GM23338 (cell line): ENCODE measurements around the gene CES3.

Source experiments
- CREB1 ChIP-seq: fragments of 250-450 bp; sonication (Bioruptor Pico); IDR thresholded peaks from 2 replicates; pipeline ENCODE4 v1.5.0; 2020; ENCODE audit warnings: low read depth, mild to moderate bottlenecking, moderate library complexity
- EZH2 ChIP-seq: fragments of 200-600 bp; sonication (generic); IDR thresholded peaks from one replicate; pipeline ENCODE4 v1.8.0; 2017; ENCODE audit warnings: antibody characterized with exemption, mild to moderate bottlenecking, low read depth; ENCODE audit not compliant: unreplicated experiment
- EZH2phosphoT487 ChIP-seq: fragments of 200-600 bp; sonication (generic); IDR thresholded peaks from one replicate; pipeline ENCODE4 v1.8.1; 2018; ENCODE audit warnings: antibody characterized with exemption; ENCODE audit not compliant: unreplicated experiment
- POLR2AphosphoS5 ChIP-seq: IDR thresholded peaks from 2 replicates; pipeline ENCODE4 v1.6.1; 2016; ENCODE audit warnings: antibody characterized with exemption, low read depth
- REST ChIP-seq: IDR thresholded peaks from one replicate; pipeline ENCODE4 v1.6.1; 2018; ENCODE audit warnings: antibody characterized with exemption; ENCODE audit not compliant: unreplicated experiment
- ZNF114 ChIP-seq: fragments of 250-450 bp; sonication (Bioruptor Pico); IDR thresholded peaks from 2 replicates; pipeline ENCODE4 v1.5.0; 2020; ENCODE audit warnings: mild to moderate bottlenecking, moderate library complexity
- TF ChIP-seq, protein P1 (sequence below), 2 experiments: fragments of 200-600 bp in 1 of 2; sonication (generic) in 1 of 2; conservative IDR thresholded peaks; 2 replicates each; pipeline versions ENCODE4 v1.5.1 to v1.6.1; 2016 to 2017; ENCODE audit warnings: antibody characterized with exemption in 2 of 2, low read depth in 2 of 2, mild to moderate bottlenecking in 2 of 2, moderate library complexity in 1 of 2
- TF ChIP-seq, protein P2 (sequence below): IDR thresholded peaks from 2 replicates; pipeline ENCODE4 v1.6.1; 2016; ENCODE audit warnings: antibody characterized with exemption

GRCh38 chr16:67017810-67018488 is 56.9 kb downstream of the CES3 start:
- TF ChIP-seq, protein P1, sequence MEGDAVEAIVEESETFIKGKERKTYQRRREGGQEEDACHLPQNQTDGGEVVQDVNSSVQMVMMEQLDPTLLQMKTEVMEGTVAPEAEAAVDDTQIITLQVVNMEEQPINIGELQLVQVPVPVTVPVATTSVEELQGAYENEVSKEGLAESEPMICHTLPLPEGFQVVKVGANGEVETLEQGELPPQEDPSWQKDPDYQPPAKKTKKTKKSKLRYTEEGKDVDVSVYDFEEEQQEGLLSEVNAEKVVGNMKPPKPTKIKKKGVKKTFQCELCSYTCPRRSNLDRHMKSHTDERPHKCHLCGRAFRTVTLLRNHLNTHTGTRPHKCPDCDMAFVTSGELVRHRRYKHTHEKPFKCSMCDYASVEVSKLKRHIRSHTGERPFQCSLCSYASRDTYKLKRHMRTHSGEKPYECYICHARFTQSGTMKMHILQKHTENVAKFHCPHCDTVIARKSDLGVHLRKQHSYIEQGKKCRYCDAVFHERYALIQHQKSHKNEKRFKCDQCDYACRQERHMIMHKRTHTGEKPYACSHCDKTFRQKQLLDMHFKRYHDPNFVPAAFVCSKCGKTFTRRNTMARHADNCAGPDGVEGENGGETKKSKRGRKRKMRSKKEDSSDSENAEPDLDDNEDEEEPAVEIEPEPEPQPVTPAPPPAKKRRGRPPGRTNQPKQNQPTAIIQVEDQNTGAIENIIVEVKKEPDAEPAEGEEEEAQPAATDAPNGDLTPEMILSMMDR (conservative IDR thresholded peaks at IDR 0.05; ENCODE audit: low read depth in 2 of 2), result peak; percentile 86 to 96
- TF ChIP-seq EZH2, result no peak
- peak; percentile 52; the same call in 1 of the 2 replicates for TF ChIP-seq POLR2AphosphoS5
- no peak for TF ChIP-seq EZH2phosphoT487
- no peak for TF ChIP-seq REST
- TF ChIP-seq, protein P2, sequence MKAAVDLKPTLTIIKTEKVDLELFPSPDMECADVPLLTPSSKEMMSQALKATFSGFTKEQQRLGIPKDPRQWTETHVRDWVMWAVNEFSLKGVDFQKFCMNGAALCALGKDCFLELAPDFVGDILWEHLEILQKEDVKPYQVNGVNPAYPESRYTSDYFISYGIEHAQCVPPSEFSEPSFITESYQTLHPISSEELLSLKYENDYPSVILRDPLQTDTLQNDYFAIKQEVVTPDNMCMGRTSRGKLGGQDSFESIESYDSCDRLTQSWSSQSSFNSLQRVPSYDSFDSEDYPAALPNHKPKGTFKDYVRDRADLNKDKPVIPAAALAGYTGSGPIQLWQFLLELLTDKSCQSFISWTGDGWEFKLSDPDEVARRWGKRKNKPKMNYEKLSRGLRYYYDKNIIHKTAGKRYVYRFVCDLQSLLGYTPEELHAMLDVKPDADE, result no peak
- no peak for TF ChIP-seq ZNF114 (CRISPR knock-in tag)
- peak; percentile 40; the same call in 1 of the 2 replicates for TF ChIP-seq CREB1 (CRISPR knock-in tag)
